Colonic mucosa (tissue), 4 donors: ENCODE results near the gene PLA2G2D. TPM values are rescaled to one million over a fixed set of nuclear protein-coding genes. Genes with fewer than 3 reads are reported as not detected.

Experiments
- DNase-seq: peaks from one replicate; pipeline ENCODE4 v3.0.0-alpha.2; 2020
- H3K27ac ChIP-seq: fragments of 200-600 bp; one replicate; pipeline ENCODE4 v1.8.0; 2021
- H3K27me3 ChIP-seq: fragments of 200-600 bp; one replicate; pipeline ENCODE4 v1.8.0; 2021
- H3K36me3 ChIP-seq: fragments of 200-600 bp; one replicate; pipeline ENCODE4 v1.8.0; 2021
- H3K4me1 ChIP-seq: fragments of 200-600 bp; one replicate; pipeline ENCODE4 v1.8.0; 2021; ENCODE audit warnings: mild to moderate bottlenecking
- H3K4me3 ChIP-seq: fragments of 200-600 bp; one replicate; pipeline ENCODE4 v1.8.0; 2021
- H3K9ac ChIP-seq, 2 donors: one replicate each; pipeline ENCODE4 v1.7.0; 2013; ENCODE audit warnings: control low read depth in 2 of 2, low read depth in 2 of 2, low read length in 2 of 2
- H3K9me3 ChIP-seq: fragments of 200-600 bp; one replicate; pipeline ENCODE4 v1.8.0; 2021
- intact Hi-C: fragments of 100-400 bp; cut with DNase I; formaldehyde crosslinking; loops from one replicate; pipeline ENCODE4 v1.14.1; 2022
- total RNA-seq, 2 donors: library from RNA; stranded (reverse); fragmentation: NEBNext Ultra II Directional in 1 of 2; extraction: Animal tissue kit (Norgen Biotek cat#: 25700) in 1 of 2; gene quantifications; one replicate each; pipeline ENCODE4 v1.2.1, GENCODE V29; 2021
- TF ChIP-seq, protein P1 (sequence below): fragments of 200-600 bp; IDR thresholded peaks from one replicate; pipeline ENCODE4 v1.8.0; 2022; ENCODE audit warnings: antibody characterized with exemption, mild to moderate bottlenecking
- donor health status: healthy.
- donor health status: DM: no; HTN: no; CAD: no.
- donor health status: DM: no; HTN: no; CAD: no.

PLA2G2D gene
- total RNA-seq, 2 donors from 2014 or later, result 0.21 to 0.25 TPM

GRCh38 chr1:20111452-20111851 lies 7.9 kb downstream of the PLA2G2D start:
- H3K4me3 ChIP-seq, result no peak overlapping the region
- no peak overlapping the region for H3K9ac ChIP-seq
- H3K36me3 ChIP-seq, result no peaks in the 10 kb centered on the region
- H3K4me1 ChIP-seq, result no peaks in the 10 kb centered on the region
- TF ChIP-seq, protein P1, sequence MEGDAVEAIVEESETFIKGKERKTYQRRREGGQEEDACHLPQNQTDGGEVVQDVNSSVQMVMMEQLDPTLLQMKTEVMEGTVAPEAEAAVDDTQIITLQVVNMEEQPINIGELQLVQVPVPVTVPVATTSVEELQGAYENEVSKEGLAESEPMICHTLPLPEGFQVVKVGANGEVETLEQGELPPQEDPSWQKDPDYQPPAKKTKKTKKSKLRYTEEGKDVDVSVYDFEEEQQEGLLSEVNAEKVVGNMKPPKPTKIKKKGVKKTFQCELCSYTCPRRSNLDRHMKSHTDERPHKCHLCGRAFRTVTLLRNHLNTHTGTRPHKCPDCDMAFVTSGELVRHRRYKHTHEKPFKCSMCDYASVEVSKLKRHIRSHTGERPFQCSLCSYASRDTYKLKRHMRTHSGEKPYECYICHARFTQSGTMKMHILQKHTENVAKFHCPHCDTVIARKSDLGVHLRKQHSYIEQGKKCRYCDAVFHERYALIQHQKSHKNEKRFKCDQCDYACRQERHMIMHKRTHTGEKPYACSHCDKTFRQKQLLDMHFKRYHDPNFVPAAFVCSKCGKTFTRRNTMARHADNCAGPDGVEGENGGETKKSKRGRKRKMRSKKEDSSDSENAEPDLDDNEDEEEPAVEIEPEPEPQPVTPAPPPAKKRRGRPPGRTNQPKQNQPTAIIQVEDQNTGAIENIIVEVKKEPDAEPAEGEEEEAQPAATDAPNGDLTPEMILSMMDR, result no peak
- H3K9me3 ChIP-seq, result no peaks in the 10 kb centered on the region
- DNase-seq, result no peak
- no peak overlapping the region for H3K27ac ChIP-seq
- intact Hi-C loops, result no loop called here
- H3K27me3 ChIP-seq, result no peaks in the 10 kb centered on the region

GRCh38 chr1:20110679-20111078 lies 8.7 kb downstream of the PLA2G2D start:
- intact Hi-C loops, result no loop called here
- Histone ChIP-seq H3K27me3 (no peaks in the 10 kb centered on the region), H3K4me1 (no peaks in the 10 kb centered on the region), H3K4me3 (no peak overlapping the region), H3K9ac (no peak overlapping the region), H3K27ac (no peak overlapping the region), H3K36me3 (no peaks in the 10 kb centered on the region), H3K9me3 (no peaks in the 10 kb centered on the region)
- DNase-seq, result no peak
- TF ChIP-seq, protein P1, result no peak

DNA sequence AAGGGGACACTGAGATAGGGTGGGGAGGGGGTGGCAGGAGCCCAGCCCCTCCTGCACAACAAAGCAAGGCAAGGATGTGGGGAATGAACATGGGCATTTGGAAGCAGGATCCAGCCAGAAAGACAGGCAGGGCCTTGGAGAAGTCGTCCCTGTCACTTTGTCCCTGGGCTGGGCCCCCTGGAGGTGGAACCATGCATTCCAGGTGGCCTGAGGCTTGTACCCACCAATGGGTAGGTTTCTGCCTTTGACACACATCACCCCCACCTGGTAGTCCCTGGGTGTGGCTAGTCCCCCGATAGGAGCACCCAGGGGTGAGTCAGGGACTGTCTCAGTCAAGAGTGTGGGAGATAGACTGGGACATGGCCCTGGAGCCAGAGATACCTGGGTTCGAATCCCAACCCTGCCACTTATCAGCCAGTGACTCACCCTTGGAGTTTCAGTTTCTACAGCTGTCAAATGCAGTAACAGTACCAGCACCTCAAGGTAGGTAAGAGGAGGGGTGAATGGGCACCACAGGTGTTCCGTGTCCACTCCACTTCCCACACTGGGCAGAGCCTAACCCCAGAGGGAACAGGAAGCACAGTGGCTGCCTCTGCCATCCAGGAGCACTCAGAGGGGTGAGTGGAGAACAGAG lies 10.0 kb downstream of the PLA2G2D start:
- Histone ChIP-seq H3K9ac (no peak overlapping the region), H3K9me3 (no peaks in the 10 kb centered on the region), H3K27ac (no peak overlapping the region), H3K4me3 (no peak overlapping the region), H3K36me3 (no peaks in the 10 kb centered on the region), H3K4me1 (no peaks in the 10 kb centered on the region), H3K27me3 (no peaks in the 10 kb centered on the region)
- no peak for DNase-seq
- intact Hi-C loops, result no loop called here
- TF ChIP-seq, protein P1, result no peak

DNA sequence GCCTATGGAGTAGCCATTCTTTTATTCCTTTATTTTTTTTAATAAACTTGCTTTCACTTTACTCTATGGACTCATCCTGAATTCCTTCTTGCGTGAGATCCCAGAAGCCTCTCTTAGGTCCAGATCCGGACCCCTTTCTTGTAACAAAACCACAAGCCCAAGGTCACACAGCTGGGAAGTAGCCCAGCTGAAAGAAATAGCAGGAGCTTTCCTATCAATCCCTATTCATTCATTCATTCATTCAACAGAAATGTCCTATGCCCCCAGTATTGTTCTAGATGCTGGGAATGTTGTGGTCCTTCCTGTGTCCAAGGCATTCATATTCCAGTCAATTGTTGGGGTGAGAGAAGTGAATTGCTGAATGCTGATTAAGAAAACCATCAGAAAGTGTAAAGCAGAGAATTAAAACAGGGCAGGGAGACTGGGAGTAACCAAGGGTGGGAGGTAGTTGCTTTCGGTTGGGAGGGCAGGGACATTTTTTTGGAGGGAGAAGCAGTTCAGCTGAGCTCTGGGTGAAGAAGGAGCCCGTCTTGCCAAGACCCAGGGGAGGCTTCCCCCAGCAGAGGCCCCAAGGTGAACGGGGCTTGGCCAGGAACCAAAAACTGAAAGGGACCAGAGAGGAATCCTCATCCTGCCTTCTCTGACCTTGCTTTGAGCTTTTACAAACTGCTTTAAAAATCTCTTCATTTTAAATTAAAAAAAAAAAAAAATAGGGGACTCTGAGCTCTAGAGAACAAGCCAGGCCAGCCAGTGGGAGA lies 10.8 kb downstream of the PLA2G2D start:
- no peak for DNase-seq
- Histone ChIP-seq H3K9me3 (no peaks in the 10 kb centered on the region), H3K27ac (no peak overlapping the region), H3K4me3 (no peak overlapping the region), H3K27me3 (no peaks in the 10 kb centered on the region), H3K9ac (no peak overlapping the region), H3K4me1 (no peaks in the 10 kb centered on the region), H3K36me3 (no peaks in the 10 kb centered on the region)
- TF ChIP-seq, protein P1, result no peak
- intact Hi-C loops, result no loop called here

DNA sequence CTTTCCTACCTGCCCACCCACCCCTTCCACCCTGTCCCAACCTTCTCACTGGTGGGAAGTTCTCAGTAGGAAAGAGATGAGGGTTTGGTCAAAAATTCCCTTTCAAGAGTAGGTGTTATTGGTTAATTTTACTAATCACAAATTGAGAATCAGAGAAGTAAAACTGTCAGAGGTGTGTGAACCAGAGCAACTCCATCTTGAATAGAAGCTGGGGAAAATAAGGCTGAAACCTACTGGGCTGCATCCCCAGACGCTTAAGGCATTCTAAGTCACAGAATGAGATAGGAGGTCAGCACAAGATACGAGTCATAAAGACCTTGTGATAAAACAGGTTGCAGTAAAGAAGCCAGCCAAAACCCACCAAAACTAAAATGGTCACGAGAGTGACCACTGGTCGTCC lies 11.5 kb downstream of the PLA2G2D start:
- no peak for DNase-seq
- no peak overlapping the region for H3K9ac ChIP-seq
- no peaks in the 10 kb centered on the region for H3K27me3 ChIP-seq
- H3K36me3 ChIP-seq, result no peaks in the 10 kb centered on the region
- no peaks in the 10 kb centered on the region for H3K4me1 ChIP-seq
- intact Hi-C loops, result no loop called here
- no peak overlapping the region for H3K4me3 ChIP-seq
- TF ChIP-seq, protein P1, result no peak
- no peaks in the 10 kb centered on the region for H3K9me3 ChIP-seq
- no peak overlapping the region for H3K27ac ChIP-seq
